SK-N-SH (cell line): Measurements from ENCODE around the gene HMX3. TPM values are rescaled to one million over a fixed set of nuclear protein-coding genes. Genes with fewer than 3 reads are reported as not detected.

Experiments used
- CTCF ChIA-PET: fragments of 300-600, 350-600 bp; formaldehyde crosslinking; extraction: SDS; loops from one replicate; lab custom pipeline; 2021; lab: Yijun Ruan, JAX
- POLR2A ChIA-PET: fragments of 350-600 bp; sonication (Branson Sonifier 250); formaldehyde crosslinking; extraction: SDS; loops from one replicate; lab custom pipeline; 2020; ENCODE audit warnings: antibody characterized with exemption, inconsistent platforms; lab: Yijun Ruan, JAX
- DNase-seq: peaks from one replicate; pipeline ENCODE4 v3.0.0; 2012
- H2AFZ ChIP-seq: fragments of 200-600 bp; sonication (generic); 2 replicates; pipeline ENCODE4 v1.8.1; 2016; ENCODE audit warnings: antibody characterized with exemption, mild to moderate bottlenecking, low read depth
- H3F3A ChIP-seq: fragments of 200-600 bp; sonication (generic); replicated peaks from 2 replicates; pipeline ENCODE3; 2016; ENCODE audit warnings: antibody characterized with exemption, mild to moderate bottlenecking; ENCODE audit not compliant: insufficient read depth
- H3K27ac ChIP-seq, 2 experiments: fragments of 200-500 bp in 1 of 2; fragments of 200-600 bp in 1 of 2; sonication (Bioruptor generic) in 1 of 2; sonication (generic), shearing (Covaris generic) in 1 of 2; 2 replicates each; pipeline versions ENCODE4 v1.5.1 to v1.6.1; 2014 to 2016; ENCODE audit warnings: low read depth in 2 of 2, inconsistent platforms in 1 of 2, low read length in 1 of 2, mild to moderate bottlenecking in 1 of 2, mixed read lengths in 1 of 2
- H3K27me3 ChIP-seq: fragments of 200-600 bp; sonication (generic), shearing (Covaris generic); 2 replicates; pipeline ENCODE4 v1.6.1; 2016; ENCODE audit warnings: mixed run types; ENCODE audit not compliant: insufficient read depth
- H3K36me3 ChIP-seq, 2 experiments: fragments of 200-500 bp in 1 of 2; fragments of 200-600 bp in 1 of 2; sonication (Bioruptor generic) in 1 of 2; sonication (generic) in 1 of 2; replicated peaks in 1 of 2; 2 replicates each; pipeline versions ENCODE3 to v1.5.1; 2014 to 2016; ENCODE audit warnings: low read length in 1 of 2, mild to moderate bottlenecking in 1 of 2; ENCODE audit not compliant: insufficient read depth in 2 of 2, control insufficient read depth in 1 of 2
- H3K4me1 ChIP-seq, 2 experiments: fragments of 200-500 bp in 1 of 2; fragments of 200-600 bp in 1 of 2; sonication (Bioruptor generic) in 1 of 2; sonication (generic), shearing (Covaris generic) in 1 of 2; 2 replicates each; pipeline versions ENCODE4 v1.5.1 to v1.6.1; 2014 to 2016; ENCODE audit warnings: low read depth in 1 of 2, low read length in 1 of 2, mixed run types in 1 of 2; ENCODE audit not compliant: insufficient read depth in 2 of 2, control insufficient read depth in 1 of 2
- H3K4me2 ChIP-seq: fragments of 200-600 bp; sonication (generic), shearing (Covaris generic); 2 replicates; pipeline ENCODE4 v1.6.1; 2017; ENCODE audit warnings: mixed run types
- H3K4me3 ChIP-seq, 2 experiments: fragments of 200-500 bp in 1 of 2; fragments of 200-600 bp in 1 of 2; sonication (Bioruptor generic) in 1 of 2; sonication (generic), shearing (Covaris generic) in 1 of 2; 2 replicates each; pipeline versions ENCODE4 v1.5.1 to v1.8.1; 2014 to 2016; ENCODE audit warnings: low read depth in 2 of 2, inconsistent platforms in 1 of 2, low read length in 1 of 2, mild to moderate bottlenecking in 1 of 2, mixed read lengths in 1 of 2, moderate library complexity in 1 of 2
- H3K79me2 ChIP-seq: fragments of 200-600 bp; sonication (generic); 2 replicates; pipeline ENCODE4 v1.8.1; 2017; ENCODE audit warnings: mild to moderate bottlenecking; ENCODE audit not compliant: insufficient read depth
- H3K9ac ChIP-seq: fragments of 200-600 bp; sonication (generic); 2 replicates; pipeline ENCODE4 v1.6.1; 2017; ENCODE audit warnings: mixed run types
- H3K9me2 ChIP-seq: fragments of 200-600 bp; sonication (generic); 2 replicates; pipeline ENCODE4 v1.6.1; 2017; ENCODE audit warnings: mixed run types
- H3K9me3 ChIP-seq: fragments of 200-600 bp; sonication (generic); 2 replicates; pipeline ENCODE4 v1.6.1; 2017; ENCODE audit warnings: mixed run types, mild to moderate bottlenecking, moderate library complexity
- H4K20me1 ChIP-seq: fragments of 200-600 bp; sonication (generic); 2 replicates; pipeline ENCODE4 v1.6.1; 2017; ENCODE audit warnings: mild to moderate bottlenecking, mixed run types; ENCODE audit not compliant: insufficient read depth
- EZH2phosphoT487 ChIP-seq: fragments of 200-600 bp; sonication (generic); IDR thresholded peaks from 2 replicates; pipeline ENCODE4 v1.6.1; 2017; ENCODE audit warnings: low read depth, mixed run types, mild to moderate bottlenecking, antibody characterized with exemption, moderate library complexity, borderline replicate concordance
- GABPA ChIP-seq: IDR thresholded peaks from 2 replicates; pipeline ENCODE4 v1.4.0; 2012; ENCODE audit warnings: low read depth, mild to moderate bottlenecking
- MAX ChIP-seq: IDR thresholded peaks from 2 replicates; pipeline ENCODE4 v1.4.0; 2012; ENCODE audit warnings: low read depth
- TAF1 ChIP-seq: IDR thresholded peaks from 2 replicates; pipeline ENCODE4 v1.6.1; 2012; ENCODE audit warnings: low read depth, mild to moderate bottlenecking, low read length, moderate library complexity, borderline replicate concordance
- USF1 ChIP-seq: IDR thresholded peaks from 2 replicates; pipeline ENCODE4 v1.4.0; 2012; ENCODE audit warnings: low read depth, borderline replicate concordance
- YY1 ChIP-seq: IDR thresholded peaks from 2 replicates; pipeline ENCODE4 v1.4.0; 2012; ENCODE audit warnings: low read depth, mild to moderate bottlenecking
- WGBS: methylation state at CpG from one replicate; pipeline ENCODE4 v1.1.6; 2017; ENCODE audit warnings: low lambda C conversion rate; 5-methylcytosine and 5-hydroxymethylcytosine counted together
- polyA plus RNA-seq, 3 experiments: library from polyadenylated mRNA; depleted of rRNA; stranded (reverse); fragments of >200 nt; gene quantifications; 2 replicates each; pipeline ENCODE4 v1.2.3, GENCODE V29; 2012

HMX3 gene
- polyA plus RNA-seq, 1 of the 3 experiments (the other 2 are of a cell fraction), result not detected

GRCh38 chr10:123134915-123135414 is 805 bp upstream of the HMX3 start:
- Histone ChIP-seq H2AFZ (no peak overlapping the region; the same call in 1 of the 2 replicates), H3K9me2 (no peaks in the 10 kb centered on the region), H3K4me2 (peak overlapping the region; percentile 66; the same call in 1 of the 2 replicates), H3K27me3 (peaks cover 85% of the 10 kb centered on the region), H3K27ac (no peak overlapping the region), H3K79me2 (no peaks in the 10 kb centered on the region), H3K9ac (no peak overlapping the region), H3K36me3 (no peaks in the 10 kb centered on the region), H3F3A (no peaks in the 10 kb centered on the region)
- POLR2A ChIA-PET, result no interaction called here
- peak; percentile 59 for DNase-seq
- 35% methylated on average over 8 of the region's 46 CpGs for WGBS
- TF ChIP-seq USF1, result no peak
- no peak for TF ChIP-seq TAF1
- no peak for TF ChIP-seq MAX
- TF ChIP-seq YY1, result no peak
- TF ChIP-seq, all 33 proteins: peak for 0
- Histone ChIP-seq H3K4me3 (no peak overlapping the region), H3K4me1 (peaks cover 0 to 8% of the 10 kb centered on the region in 2 experiments; a peak in 2 of 4 replicates), H3K9me3 (no peaks in the 10 kb centered on the region), H4K20me1 (no peaks in the 10 kb centered on the region)
- CTCF ChIA-PET, result interaction anchor here (0.7 to 5.1 kb wide), 11 partner anchors 10 to 839 kb away, joined by 3 to 110 read pairs (median 19); no protein-coding TSS in a partner anchor

DNA sequence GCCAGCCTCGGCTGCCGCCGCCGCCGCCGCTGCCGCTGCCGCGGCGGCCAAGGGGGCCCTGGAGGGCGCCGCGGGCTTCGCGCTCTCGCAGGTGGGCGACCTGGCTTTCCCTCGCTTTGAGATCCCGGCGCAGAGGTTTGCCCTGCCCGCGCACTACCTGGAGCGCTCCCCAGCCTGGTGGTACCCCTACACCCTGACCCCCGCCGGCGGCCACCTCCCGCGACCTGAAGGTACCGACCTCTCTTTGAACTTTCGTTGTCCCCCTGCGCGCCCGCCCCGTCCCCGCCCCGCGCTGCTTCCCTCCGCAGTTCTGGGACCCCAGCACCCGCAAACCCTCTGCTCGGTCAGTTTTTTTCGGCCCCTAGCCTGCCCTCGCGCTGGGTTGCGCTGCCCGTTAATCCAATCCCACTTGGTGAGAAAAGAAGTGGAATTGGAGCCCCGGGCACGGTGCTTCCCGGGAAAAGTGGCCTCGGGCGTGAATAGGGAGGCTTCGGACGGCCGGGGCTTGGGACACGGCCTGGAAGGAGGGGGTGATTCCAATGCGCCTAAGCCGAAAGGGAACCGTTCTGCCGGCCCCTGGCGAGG is 543 bp downstream of the HMX3 start:
- peaks cover 0 to 8% of the 10 kb centered on the region in 2 experiments; a peak in 2 of 4 replicates for H3K4me1 ChIP-seq
- no peak overlapping the region for H2AFZ ChIP-seq
- no peaks in the 10 kb centered on the region for H3K79me2 ChIP-seq
- no peak for TF ChIP-seq GABPA
- 0 out of 2 replicates have a peak, but pooled peaks have one; percentile 77 for TF ChIP-seq EZH2phosphoT487
- TF ChIP-seq, all 33 proteins: peak for 1
- Histone ChIP-seq H3F3A (no peaks in the 10 kb centered on the region), H4K20me1 (no peaks in the 10 kb centered on the region), H3K9me2 (no peaks in the 10 kb centered on the region), H3K4me3 (no peak overlapping the region), H3K9me3 (no peaks in the 10 kb centered on the region), H3K36me3 (no peaks in the 10 kb centered on the region), H3K27ac (no peak overlapping the region), H3K9ac (no peak overlapping the region), H3K4me2 (peak overlapping the region; percentile 60; the same call in 1 of the 2 replicates), H3K27me3 (peaks cover 95% of the 10 kb centered on the region)
- ChIA-PET POLR2A (no interaction called here), CTCF (interaction anchor here (1.1 kb wide), 1 partner anchor 244 kb away, joined by 5 read pairs; no protein-coding TSS in a partner anchor)
- 13% methylated on average over 27 of the region's 59 CpGs for WGBS
- DNase-seq, result no peak
